Amygdala (tissue), 56 donors: ENCODE measurements around the gene ZFP62.
"Not testable (repeated sequence)": the region's sequence is repeated elsewhere in the genome, so short reads cannot be mapped to it uniquely, and the experiment has no call there.

Experiments used
- DNase-seq, 56 donors: peaks; one replicate each; lab custom pipeline; 2025; lab: John Stamatoyannopoulos, UW

ZFP62 gene

GRCh38 chr5:180860887-180861822, at the start of gene ZFP62:
TSS of gene ZFP62 (minus strand) at chr5:180861276. CDS start at chr5:180861219, 57 bp downstream.
- DNase-seq: peak; percentile 6 to 91 (median 78)

- peak in 1 of 56 donors; percentile 4 for DNase-seq
These were observed 49.7 kb upstream of the ZFP62 start for GRCh38 chr5:180910735-180911134.

GRCh38 chr5:180910182-180910581, 49.1 kb upstream of the ZFP62 start:
- DNase-seq: no peak

- DNase-seq: no peak
These were observed 48.7 kb upstream of the ZFP62 start for GRCh38 chr5:180909782-180910181.

GRCh38 chr5:180908998-180909731, 48.1 kb upstream of the ZFP62 start:
- DNase-seq: no peak

GRCh38 chr5:180908400-180908799, 47.3 kb upstream of the ZFP62 start:
- no peak for DNase-seq

- no peak for DNase-seq
These were observed 40.4 kb upstream of the ZFP62 start for GRCh38 chr5:180901319-180902009.

GRCh38 chr5:180900178-180900577, 39.1 kb upstream of the ZFP62 start:
- no peak for DNase-seq

GRCh38 chr5:180898621-180899246, 37.7 kb upstream of the ZFP62 start, which contains the start of gene BTNL8:
TSS of gene BTNL8 (plus strand) at chr5:180899159. CDS start at chr5:180899311, 152 bp downstream.
- DNase-seq: no peak

- not testable (repeated sequence) for DNase-seq
These were observed 34.3 kb upstream of the ZFP62 start for GRCh38 chr5:180895330-180895729.

- DNase-seq: no peak
These were observed 28.3 kb upstream of the ZFP62 start for GRCh38 chr5:180889381-180889780.

- DNase-seq: not testable (repeated sequence)
These were observed 24.9 kb upstream of the ZFP62 start for GRCh38 chr5:180885845-180886529.

- DNase-seq: no peak
These were observed 14.9 kb upstream of the ZFP62 start for GRCh38 chr5:180875860-180876426.

GRCh38 chr5:180874804-180875582, 13.9 kb upstream of the ZFP62 start:
- DNase-seq: no peak

GRCh38 chr5:180873615-180874520, 12.8 kb upstream of the ZFP62 start:
- DNase-seq: peak in 1 of 56 donors; percentile 2

GRCh38 chr5:180872419-180872818, 11.3 kb upstream of the ZFP62 start:
- DNase-seq: no peak

- no peak for DNase-seq
These were observed 9.4 kb upstream of the ZFP62 start for GRCh38 chr5:180870276-180871068.
